HL-60 (cell line): Measurements from ENCODE around the gene SRI.

Source experiments
- CTCF ChIP-seq: IDR thresholded peaks from one replicate; pipeline ENCODE4 v1.5.1; 2011; ENCODE audit warnings: low read length, control low read depth, inconsistent platforms; ENCODE audit not compliant: insufficient read depth
- GABPA ChIP-seq: IDR thresholded peaks from 2 replicates; pipeline ENCODE4 v1.6.1; 2012; ENCODE audit warnings: low read depth
- POLR2AphosphoS5 ChIP-seq: IDR thresholded peaks from 2 replicates; pipeline ENCODE4 v1.6.1; 2012; ENCODE audit warnings: low read depth
- REST ChIP-seq: IDR thresholded peaks from 2 replicates; pipeline ENCODE4 v1.6.1; 2012; ENCODE audit warnings: low read depth; ENCODE audit not compliant: insufficient replicate concordance
- SPI1 ChIP-seq: IDR thresholded peaks from 2 replicates; pipeline ENCODE4 v1.6.1; 2012; ENCODE audit warnings: low read depth, mild to moderate bottlenecking, borderline replicate concordance

GRCh38 chr7:88205179-88205578 is 14.7 kb downstream of the SRI start:
- no peak for TF ChIP-seq CTCF
- TF ChIP-seq REST = no peak
- TF ChIP-seq POLR2AphosphoS5 = no peak
- no peak for TF ChIP-seq SPI1
- no peak for TF ChIP-seq GABPA
